ENCODE measurements around the gene ARL4D.

DNA sequence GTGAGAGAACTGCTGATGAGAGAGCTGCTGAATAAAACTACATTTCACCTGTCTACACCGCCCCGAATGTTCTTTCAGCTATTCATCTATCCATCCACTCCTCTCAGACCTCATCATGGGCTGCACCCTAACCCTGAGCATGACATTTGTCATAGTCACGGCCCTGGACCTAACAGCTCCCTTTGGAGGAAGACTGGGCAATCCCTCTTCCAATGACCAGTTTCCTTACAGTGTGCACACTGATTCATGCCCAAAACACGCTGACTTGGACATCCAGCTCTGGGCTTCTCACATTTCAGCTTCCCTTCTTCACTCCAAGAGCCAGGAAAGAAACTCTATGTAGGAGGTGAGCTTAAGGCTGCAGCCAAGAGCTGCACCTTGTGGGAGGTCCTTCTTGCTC, 41.8 kb upstream of the ARL4D start:
- TF ChIP-seq, protein P1, sequence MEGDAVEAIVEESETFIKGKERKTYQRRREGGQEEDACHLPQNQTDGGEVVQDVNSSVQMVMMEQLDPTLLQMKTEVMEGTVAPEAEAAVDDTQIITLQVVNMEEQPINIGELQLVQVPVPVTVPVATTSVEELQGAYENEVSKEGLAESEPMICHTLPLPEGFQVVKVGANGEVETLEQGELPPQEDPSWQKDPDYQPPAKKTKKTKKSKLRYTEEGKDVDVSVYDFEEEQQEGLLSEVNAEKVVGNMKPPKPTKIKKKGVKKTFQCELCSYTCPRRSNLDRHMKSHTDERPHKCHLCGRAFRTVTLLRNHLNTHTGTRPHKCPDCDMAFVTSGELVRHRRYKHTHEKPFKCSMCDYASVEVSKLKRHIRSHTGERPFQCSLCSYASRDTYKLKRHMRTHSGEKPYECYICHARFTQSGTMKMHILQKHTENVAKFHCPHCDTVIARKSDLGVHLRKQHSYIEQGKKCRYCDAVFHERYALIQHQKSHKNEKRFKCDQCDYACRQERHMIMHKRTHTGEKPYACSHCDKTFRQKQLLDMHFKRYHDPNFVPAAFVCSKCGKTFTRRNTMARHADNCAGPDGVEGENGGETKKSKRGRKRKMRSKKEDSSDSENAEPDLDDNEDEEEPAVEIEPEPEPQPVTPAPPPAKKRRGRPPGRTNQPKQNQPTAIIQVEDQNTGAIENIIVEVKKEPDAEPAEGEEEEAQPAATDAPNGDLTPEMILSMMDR (IDR thresholded peaks at IDR 0.05), result no peak
- no peak for TF ChIP-seq ZFX (IDR thresholded peaks at IDR 0.05; ENCODE audit: borderline replicate concordance)

All from 22Rv1 (cell line).